OCI-LY1 (cell line): ENCODE data around the gene EPHA5.

Experiments used
- H2AFZ ChIP-seq: fragments of 200-600 bp; sonication (generic), shearing (Covaris generic); 2 replicates; pipeline ENCODE4 v1.6.0; 2014; ENCODE audit warnings: antibody characterized with exemption, mild to moderate bottlenecking, low read length
- H3F3A ChIP-seq: fragments of 200-600 bp; sonication (generic), shearing (Covaris generic); 2 replicates; pipeline ENCODE4 v1.6.0; 2014; ENCODE audit warnings: mild to moderate bottlenecking, antibody characterized with exemption, low read length, moderate library complexity; ENCODE audit not compliant: insufficient read depth
- H3K27ac ChIP-seq: fragments of 200-600 bp; sonication (generic); 2 replicates; pipeline ENCODE4 v1.5.1; 2014; ENCODE audit warnings: low read length, mixed run types, mild to moderate bottlenecking, low read depth; ENCODE audit not compliant: poor library complexity, severe bottlenecking
- H3K27me3 ChIP-seq: fragments of 200-600 bp; sonication (generic); 2 replicates; pipeline ENCODE4 v1.6.0; 2014; ENCODE audit warnings: antibody characterized with exemption, mild to moderate bottlenecking, low read length, moderate library complexity; ENCODE audit not compliant: insufficient read depth
- H3K36me3 ChIP-seq: fragments of 200-600 bp; sonication (generic); 2 replicates; pipeline ENCODE4 v1.6.1; 2014; ENCODE audit warnings: mild to moderate bottlenecking, antibody characterized with exemption, low read length, moderate library complexity, mixed read lengths; ENCODE audit not compliant: insufficient read depth
- H3K4me1 ChIP-seq: fragments of 200-600 bp; sonication (generic); 2 replicates; pipeline ENCODE4 v1.5.1; 2014; ENCODE audit warnings: mild to moderate bottlenecking, low read length, moderate library complexity; ENCODE audit not compliant: insufficient read depth, severe bottlenecking
- H3K4me2 ChIP-seq: fragments of 200-600 bp; sonication (generic), shearing (Covaris generic); 2 replicates; pipeline ENCODE4 v1.6.1; 2014; ENCODE audit warnings: low read length
- H3K4me3 ChIP-seq: fragments of 200-600 bp; sonication (generic); 2 replicates; pipeline ENCODE4 v1.5.1; 2014; ENCODE audit warnings: low read length, low read depth, mild to moderate bottlenecking, mixed read lengths; ENCODE audit not compliant: poor library complexity, severe bottlenecking
- H3K79me2 ChIP-seq: fragments of 200-600 bp; shearing (Covaris generic); 2 replicates; pipeline ENCODE4 v1.6.1; 2016; ENCODE audit warnings: mixed run types, low read length, mixed read lengths; ENCODE audit not compliant: insufficient read depth
- H3K9ac ChIP-seq: fragments of 200-600 bp; sonication (generic), shearing (Covaris generic); 2 replicates; pipeline ENCODE4 v1.6.1; 2014; ENCODE audit warnings: mild to moderate bottlenecking, low read length, mixed read lengths
- H3K9me2 ChIP-seq: fragments of 200-600 bp; sonication (generic), shearing (Covaris generic); 2 replicates; pipeline ENCODE4 v1.6.1; 2014; ENCODE audit warnings: low read depth, mild to moderate bottlenecking, low read length, mixed read lengths
- H3K9me3 ChIP-seq: fragments of 200-600 bp; shearing (Covaris generic); 2 replicates; pipeline ENCODE4 v1.6.1; 2014; ENCODE audit warnings: low read length, mixed read lengths
- H4K20me1 ChIP-seq: fragments of 200-600 bp; sonication (generic), shearing (Covaris generic); 2 replicates; pipeline ENCODE4 v1.6.0; 2016; ENCODE audit warnings: mild to moderate bottlenecking, low read length; ENCODE audit not compliant: insufficient read depth
- CTCF ChIP-seq: fragments of 200-600 bp; sonication (generic), shearing (Covaris generic); IDR thresholded peaks from 2 replicates; pipeline ENCODE4 v1.5.1; 2017; ENCODE audit warnings: mild to moderate bottlenecking, antibody characterized with exemption, low read length, moderate library complexity, mixed read lengths
- EZH2 ChIP-seq: fragments of 200-600 bp; sonication (generic), shearing (Covaris generic); IDR thresholded peaks from 2 replicates; pipeline ENCODE4 v1.8.0; 2017; ENCODE audit warnings: borderline replicate concordance, mixed run types, mild to moderate bottlenecking, antibody characterized with exemption, low read length, moderate library complexity, mixed read lengths

Gene EPHA5

GRCh38 chr4:65508168-65508567 is 162.1 kb downstream of the EPHA5 start:
- H3K4me3 ChIP-seq = no peak overlapping the region
- H3K79me2 ChIP-seq = no peaks in the 10 kb centered on the region
- no peaks in the 10 kb centered on the region for H3K9me3 ChIP-seq
- no peaks in the 10 kb centered on the region for H4K20me1 ChIP-seq
- H3K27me3 ChIP-seq = no peaks in the 10 kb centered on the region
- TF ChIP-seq CTCF (no peak), EZH2 (no peak)
- H3K4me2 ChIP-seq = no peak overlapping the region
- H3K36me3 ChIP-seq = no peaks in the 10 kb centered on the region
- no peak overlapping the region for H3K27ac ChIP-seq
- no peaks in the 10 kb centered on the region for H3K9me2 ChIP-seq
- no peaks in the 10 kb centered on the region for H3F3A ChIP-seq
- no peaks in the 10 kb centered on the region for H3K4me1 ChIP-seq
- H2AFZ ChIP-seq = no peak overlapping the region
- H3K9ac ChIP-seq = no peak overlapping the region

GRCh38 chr4:65502131-65502701 is 168.1 kb downstream of the EPHA5 start:
- H3K27ac ChIP-seq = no peak overlapping the region
- H3K4me2 ChIP-seq = no peak overlapping the region
- no peak overlapping the region for H3K9ac ChIP-seq
- H2AFZ ChIP-seq = no peak overlapping the region
- H3K4me3 ChIP-seq = no peak overlapping the region
- no peaks in the 10 kb centered on the region for H3K79me2 ChIP-seq
- no peaks in the 10 kb centered on the region for H3K36me3 ChIP-seq
- no peaks in the 10 kb centered on the region for H3F3A ChIP-seq
- no peaks in the 10 kb centered on the region for H3K9me3 ChIP-seq
- H4K20me1 ChIP-seq = no peaks in the 10 kb centered on the region
- TF ChIP-seq CTCF (no peak), EZH2 (no peak)
- H3K9me2 ChIP-seq = no peaks in the 10 kb centered on the region
- H3K4me1 ChIP-seq = no peaks in the 10 kb centered on the region
- H3K27me3 ChIP-seq = no peaks in the 10 kb centered on the region

GRCh38 chr4:65498606-65499005 is 171.7 kb downstream of the EPHA5 start:
- Histone ChIP-seq H4K20me1 (no peaks in the 10 kb centered on the region), H3K27ac (no peak overlapping the region), H3K27me3 (no peaks in the 10 kb centered on the region), H3K36me3 (no peaks in the 10 kb centered on the region), H3K4me1 (no peaks in the 10 kb centered on the region), H2AFZ (no peak overlapping the region), H3K9me2 (no peaks in the 10 kb centered on the region), H3F3A (no peaks in the 10 kb centered on the region), H3K4me3 (no peak overlapping the region), H3K9me3 (no peaks in the 10 kb centered on the region), H3K4me2 (no peak overlapping the region), H3K79me2 (no peaks in the 10 kb centered on the region), H3K9ac (no peak overlapping the region)
- TF ChIP-seq CTCF (no peak), EZH2 (no peak)
